NCI-H2081 treated with DMSO at 0.1 percent for 48 hours (cell line): ENCODE measurements around the gene MICAL1.
"Not testable (repeated sequence)": the region's sequence is repeated elsewhere in the genome, so short reads cannot be mapped to it uniquely, and the experiment has no call there.

Experiments used
- DNase-seq: peaks from one replicate; lab custom pipeline; 2025; lab: John Stamatoyannopoulos, UW

MICAL1 gene

DNA sequence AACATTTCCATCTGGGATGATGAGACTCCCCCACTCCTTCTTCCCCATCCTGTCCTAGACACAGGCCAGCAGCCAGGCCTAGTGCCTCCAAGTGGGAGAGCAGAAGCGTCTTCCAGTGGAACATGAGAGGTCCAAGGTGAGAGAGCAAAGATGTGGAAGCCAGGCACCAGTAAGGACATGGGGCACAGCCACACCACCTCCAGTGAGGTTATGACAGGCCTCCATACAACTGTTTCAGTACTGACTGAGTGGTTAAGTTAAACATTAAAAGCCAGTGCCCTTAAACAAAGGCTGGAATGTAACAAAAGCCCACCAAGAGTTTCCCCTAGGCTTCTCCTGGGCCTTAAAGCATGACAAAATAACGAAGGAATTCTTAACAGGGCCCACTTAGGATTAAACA lies 22.2 kb upstream of the MICAL1 start:
- DNase-seq: no peak

DNA sequence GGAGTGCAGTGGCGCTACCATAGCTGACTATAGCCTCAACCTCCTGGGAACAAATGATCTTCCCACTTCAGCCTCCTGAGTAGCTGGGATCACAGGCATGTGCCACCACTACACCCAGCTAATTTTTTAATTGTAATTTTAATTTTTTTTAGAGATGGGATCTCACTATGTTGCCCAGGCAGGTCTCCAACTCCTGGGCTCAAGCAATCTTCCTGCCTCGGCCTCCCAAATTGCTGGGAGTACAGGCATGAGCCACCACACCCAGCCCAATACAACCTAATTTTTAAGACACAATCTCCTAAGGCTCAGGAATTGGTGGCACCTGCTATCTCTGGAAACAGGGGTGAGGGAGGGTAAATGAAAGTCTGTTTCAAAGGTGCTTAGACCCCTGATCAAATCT lies 21.6 kb upstream of the MICAL1 start:
- DNase-seq: no peak

DNA sequence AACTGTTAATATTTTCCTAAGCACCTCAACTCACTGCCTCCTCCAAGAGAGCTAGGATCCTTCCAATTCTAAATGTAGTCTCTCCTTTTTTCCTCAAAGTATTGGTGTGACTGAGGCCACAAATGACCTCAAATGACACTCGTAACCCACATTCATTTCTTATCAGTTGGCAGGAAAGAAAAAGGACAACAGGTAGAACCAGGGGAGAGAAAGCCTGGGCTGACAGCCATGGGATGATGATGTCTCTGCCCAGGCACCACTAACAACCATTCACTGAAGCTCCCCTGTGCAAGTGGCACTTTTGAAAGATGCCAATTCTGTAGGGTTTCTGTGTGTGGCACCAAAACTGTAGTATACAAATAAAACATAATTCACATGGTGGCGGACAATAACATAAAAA lies 20.1 kb upstream of the MICAL1 start:
- DNase-seq: no peak

DNA sequence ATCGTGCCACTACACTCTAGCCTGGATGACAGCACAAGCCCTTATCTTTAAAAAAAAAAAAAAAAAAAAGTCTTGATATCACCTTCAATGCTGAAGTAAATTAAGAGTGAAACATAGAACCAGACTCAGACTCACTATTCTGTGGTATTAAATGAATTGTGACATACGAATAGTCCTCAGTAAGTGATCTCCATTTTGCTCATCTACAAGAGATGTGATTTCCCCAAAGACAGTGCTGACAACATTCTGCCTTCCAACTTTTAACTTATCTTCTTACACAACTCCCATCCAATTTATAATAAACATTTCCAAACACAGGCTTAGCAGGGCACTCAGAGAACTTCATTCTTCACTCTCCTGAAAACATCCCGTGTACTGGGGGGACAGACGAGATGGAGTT lies 19.4 kb upstream of the MICAL1 start:
- no peak for DNase-seq

DNA sequence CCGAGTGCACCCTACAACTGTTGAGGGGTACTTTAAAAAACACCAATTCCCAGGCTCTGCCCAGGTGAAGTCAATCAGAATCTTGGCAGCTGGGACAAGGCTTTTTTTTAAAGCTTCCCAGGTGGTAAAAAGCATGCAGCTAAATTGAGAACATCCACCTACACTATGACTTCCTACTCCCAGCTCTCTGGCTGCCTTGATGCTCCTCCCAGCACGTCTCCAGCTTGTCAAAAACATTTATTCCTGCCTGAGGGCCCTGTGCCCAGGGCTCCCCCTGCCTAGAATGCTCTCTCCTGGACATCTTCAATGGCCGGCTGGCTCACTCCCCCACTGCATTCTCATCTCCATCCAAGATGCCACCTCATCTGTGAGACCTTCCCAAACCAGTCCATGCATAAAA lies 17.5 kb upstream of the MICAL1 start:
- DNase-seq: no peak

DNA sequence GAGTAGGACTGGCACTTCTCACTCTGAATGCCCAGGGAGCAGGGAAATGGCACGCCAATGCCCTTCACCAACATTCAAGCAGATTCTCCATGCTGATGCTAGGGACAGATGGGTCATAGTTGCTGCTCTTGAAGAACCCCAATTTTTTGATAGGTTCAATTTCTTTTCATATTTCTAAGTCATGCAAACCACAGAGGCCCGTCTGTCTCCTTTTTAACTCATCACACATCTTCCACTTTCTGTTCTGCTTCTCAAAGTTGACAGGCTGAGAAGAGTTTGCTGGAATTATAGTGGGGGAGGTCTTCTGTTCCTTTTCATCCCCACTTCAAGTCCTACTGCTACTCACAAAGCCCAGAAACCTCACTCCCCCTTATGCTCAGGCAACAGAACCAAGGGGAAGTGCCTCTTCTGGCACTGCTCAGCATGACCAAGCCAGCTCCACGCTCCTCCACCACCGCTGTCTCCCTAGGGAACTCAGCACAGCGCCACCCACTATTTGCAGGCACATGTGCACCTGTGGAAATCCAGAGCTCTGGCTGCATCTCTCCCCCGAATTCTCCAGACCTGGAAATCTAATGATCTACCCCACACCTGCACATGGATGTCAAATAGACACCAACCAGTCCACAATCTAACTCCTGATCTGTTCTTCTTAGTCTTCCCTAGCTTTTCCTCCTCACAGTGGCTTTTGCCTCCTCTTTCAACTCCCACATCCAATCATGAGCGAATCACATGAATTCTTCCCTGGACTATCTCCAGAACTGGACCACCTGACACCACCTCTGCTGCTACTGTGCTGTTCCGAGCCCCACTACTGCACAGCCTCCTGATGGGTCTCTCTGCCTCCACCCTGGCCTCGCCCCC lies 16.8 kb upstream of the MICAL1 start:
- no peak for DNase-seq

DNA sequence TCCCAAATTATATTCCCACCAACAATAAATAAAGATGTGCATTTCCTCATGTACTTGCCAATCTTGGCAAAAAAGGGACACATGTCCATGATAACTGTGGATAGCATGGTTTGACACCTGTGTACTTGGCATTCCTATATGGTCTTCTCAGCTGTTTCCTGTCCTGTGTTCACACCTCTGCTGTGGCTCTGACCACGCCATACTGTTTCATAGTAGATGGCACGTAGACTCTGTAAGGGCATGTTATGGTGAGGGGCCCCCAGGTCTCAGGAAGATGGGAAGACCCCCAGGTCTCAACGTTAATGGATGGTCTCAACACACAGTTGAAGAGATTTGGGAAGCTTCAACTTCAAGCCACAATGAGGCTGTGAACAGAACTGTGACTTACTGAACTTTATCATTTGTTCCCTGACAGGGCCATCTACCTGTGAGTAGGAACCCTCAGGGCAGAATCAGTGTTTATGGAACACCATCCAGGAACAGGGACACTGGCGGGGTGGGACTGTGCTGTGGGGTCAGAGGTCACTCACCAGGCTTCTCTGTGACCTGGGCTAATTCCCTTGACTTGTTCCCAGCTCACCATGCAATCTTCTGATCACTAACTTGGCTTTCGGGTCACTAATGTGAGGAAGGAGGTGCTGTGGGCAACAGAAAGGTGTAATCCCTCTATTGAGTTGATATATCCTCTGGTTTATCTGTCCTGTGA lies 15.7 kb upstream of the MICAL1 start:
- no peak for DNase-seq

DNA sequence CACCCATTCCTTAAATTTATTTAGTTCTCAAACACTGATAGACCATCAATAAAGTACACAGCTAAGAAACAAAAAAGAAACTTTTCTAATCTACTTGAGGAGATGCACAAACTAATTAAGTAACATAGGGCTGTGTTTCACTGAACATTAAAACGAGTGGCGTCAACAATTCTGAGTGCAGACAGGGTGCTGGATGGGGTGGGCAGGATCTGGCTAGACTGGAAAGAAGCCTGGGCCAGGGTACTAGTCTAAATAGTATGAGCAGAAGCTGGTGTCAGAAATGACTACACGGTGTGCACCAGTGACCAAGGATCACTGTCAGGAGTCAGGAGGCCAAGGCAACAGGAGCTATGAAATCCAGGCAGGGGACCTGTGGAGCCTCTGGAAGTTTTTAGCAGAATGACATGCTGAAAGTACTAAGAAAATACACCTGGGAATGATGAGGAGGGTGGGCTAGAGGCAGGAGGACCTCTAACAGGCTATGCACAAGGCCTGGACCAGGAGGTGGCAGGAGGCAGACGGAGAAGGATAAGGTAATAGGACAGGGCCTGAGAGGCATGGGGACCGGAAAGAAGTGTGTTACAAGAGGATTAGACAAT lies 14.1 kb upstream of the MICAL1 start:
- no peak for DNase-seq

DNA sequence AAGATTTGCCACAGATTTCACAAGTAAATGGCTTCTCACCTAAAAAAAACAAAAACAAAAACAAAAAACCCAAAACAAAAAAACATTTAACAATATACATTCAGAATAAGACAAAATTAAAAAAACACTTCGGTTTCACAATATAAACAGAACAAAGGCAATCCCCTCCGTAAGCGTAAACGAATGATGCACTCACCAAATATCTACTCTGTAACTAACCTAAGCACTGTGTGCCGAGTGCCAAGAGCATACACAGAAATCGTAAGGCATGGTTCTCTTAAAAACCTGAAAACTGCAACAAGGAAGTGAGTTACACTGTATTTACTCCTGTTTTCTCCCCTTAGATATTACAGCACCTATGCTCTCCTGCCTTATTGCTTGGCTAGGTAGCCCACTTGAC lies 12.1 kb upstream of the MICAL1 start:
- no peak for DNase-seq

DNA sequence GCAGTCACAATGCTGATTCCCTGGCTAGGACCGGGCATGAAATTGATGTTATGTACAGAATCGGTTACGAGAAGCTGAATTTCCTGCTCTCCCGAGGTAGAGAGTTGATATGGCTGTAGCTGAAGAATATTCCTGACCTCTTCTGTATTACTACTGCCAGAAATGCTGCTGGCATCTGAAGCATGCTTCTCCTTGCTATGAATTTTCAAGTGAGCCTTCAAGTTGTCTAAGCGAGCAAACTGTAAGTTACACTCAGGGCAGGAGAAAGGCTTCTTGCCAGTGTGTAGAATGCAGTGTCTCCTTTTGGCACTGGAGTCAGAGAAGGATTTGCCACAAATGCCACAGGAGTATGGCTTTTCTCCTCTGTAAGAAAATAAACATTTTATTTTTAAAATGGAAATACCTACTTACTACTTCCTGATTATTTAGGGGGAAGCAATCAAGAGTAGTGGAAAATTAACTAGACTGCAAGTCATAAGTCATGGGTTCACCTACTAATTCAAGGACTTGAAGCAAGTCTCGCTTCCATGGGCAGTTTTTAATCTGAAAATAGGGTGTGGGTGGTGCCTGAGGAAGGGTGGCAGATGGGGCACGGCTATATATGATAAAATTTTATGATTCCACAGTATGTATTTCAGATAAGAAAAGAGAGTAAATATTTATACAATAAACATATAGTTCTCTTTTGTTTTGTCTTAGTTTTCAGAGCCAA lies 10.8 kb upstream of the MICAL1 start:
- no peak for DNase-seq

DNA sequence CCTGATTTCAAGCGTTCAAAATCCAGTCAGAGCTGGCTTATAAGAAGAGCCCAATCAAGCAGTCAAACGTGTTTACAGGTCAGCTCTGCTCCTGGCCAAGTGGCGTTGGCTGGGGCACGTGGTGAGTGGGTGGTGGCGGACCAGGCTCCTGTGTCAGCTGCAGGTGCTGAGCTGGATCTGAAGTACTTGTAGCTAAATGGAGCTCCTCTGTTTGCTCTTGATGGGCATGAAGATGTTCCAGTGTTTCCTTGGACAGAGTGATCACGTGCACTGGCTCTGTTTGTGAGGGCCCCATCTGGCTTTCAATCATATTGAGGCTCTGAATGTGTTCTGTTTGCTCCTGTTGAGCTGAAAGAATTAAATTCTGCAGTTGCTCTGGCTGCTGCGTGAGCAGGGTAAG lies 10.2 kb upstream of the MICAL1 start:
- no peak for DNase-seq

DNA sequence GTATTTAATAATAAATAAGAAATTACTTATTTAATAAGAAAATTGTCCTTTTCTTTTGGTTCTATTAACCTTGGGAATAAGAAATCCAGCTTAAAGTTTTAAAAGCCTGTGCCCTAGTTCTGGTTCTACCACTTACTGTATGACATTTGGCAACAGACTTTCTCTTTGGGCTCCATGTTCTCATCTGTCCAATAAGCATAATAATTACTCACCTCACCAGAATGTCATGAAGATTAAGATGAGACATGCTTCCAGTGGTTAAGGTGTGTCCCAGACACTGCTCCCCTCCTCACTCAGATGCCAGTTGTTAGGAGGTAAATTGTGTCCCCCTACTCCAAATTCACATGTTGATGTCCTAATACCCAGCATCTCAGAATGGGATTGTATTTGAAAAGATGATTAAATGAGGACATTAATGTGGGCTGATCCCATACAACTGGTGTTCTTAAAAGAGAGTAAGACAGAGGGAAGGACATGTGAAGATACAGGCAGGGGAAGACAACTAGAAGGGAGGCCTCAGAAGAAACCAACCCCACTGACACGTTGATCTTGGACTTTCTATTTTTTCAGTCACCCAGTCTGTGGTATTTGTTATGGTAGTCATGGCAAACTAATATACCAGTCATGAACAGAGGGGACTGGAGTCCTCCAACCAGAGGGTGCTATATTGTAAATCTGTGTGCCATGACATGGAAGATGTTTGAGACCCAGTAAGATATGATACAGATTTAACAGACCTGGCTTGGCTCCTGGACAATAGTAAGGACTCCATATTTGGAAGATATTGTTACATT lies 6.4 kb upstream of the MICAL1 start:
- DNase-seq: no peak

DNA sequence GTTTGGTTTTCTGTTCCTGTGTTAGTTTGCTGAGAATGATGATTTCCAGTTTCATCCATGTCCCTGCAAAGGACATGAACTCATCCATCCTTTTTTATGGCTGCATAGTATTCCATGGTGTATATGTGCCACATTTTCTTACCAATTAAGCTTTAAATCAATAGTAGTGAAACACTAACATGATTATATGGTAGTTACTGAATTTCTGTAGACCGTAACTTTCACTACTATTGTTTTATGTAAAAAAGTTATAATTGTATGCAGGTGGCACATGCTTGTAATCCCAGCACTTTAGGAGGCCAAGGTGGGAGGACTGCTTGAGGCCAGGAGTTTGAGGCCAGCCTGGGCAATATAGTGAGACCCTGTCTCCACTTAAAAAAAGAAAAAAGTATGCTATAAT lies 5.6 kb upstream of the MICAL1 start:
- not testable (repeated sequence) for DNase-seq

DNA sequence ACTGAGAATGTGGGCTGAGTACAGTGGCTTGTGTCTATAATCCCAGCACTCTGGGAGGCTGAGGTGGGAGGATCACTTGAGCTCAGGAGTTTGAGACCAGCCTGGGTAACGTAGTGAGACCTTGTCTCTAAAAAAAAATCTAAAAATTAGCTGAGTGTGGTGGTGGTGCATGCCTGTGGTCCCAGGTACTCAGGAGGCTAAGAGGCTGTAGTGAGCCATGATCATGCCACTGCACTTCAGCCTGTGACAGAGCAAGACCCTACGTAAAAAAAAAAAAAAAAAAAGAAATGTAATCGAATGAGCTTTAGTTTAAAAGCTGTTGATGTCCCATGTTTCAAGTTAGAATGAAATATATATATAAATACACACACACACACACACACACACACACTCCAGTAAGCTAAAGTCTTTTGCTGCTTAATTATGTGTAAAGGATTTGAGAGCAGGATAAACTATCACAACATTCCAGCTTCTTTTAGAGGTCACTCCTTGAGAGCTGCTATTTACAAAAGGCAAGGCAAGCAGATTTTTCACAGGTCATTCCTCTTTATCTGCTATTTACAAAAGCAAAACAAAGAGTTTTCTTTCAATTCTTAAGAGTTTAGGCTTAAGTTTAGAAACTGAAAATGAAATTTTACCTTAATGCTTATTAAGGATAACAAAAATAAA lies 4.7 kb upstream of the MICAL1 start:
- DNase-seq: no peak

DNA sequence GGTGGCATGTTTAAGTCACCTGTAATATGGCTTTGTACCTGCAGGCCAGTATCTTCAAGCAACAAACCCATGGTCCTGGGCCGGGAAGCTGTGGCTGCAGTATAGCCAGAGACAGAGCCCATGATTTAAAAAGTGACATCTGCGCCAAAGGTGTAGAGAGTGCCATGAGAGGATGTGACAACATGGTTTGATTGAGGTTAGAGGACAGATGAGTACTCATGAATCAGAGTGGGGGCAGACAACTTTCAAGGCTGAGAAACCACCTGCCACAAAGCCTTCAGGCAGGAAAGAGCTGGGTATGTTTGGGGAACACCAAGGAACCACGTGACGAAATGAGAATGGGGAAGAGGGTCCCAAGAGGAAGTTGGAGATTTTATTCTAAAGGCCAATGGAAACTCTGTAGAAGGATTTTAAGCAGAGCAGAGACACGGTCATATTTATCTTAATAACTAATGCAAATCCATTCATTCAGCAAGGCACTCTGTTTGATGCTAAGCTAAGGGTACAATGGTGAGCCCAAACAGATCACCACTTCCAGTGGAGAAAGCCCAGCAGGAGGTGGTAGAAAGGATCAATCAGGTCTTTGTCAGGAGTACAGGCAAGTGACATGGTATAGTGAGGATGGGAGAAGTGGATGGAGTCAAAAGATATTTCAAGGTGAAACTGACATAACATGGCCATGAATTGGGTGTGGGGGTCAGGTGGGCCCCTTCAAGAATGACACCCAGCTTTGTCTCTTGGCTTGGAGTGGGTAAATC lies 3.4 kb upstream of the MICAL1 start:
- no peak for DNase-seq

DNA sequence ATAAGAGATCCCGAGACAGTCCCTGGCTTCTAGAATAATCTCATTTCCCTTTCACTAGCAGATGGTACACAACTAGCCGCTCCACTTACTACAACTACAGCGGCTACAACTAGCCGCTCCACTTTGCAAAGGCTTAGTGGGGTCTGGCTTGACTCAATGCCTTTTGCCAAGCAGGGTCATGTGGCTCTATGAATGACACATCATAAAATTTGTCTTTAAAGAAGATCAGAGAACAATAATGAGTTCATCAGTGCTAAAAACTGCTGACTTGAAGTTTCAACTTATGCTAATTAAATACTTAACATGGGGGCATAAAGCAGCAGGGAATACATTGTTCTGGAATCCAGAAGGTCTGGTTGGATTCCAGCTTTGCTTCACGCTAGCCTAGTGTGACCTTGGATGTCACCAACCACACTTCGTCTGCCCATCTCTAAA lies 2.0 kb upstream of the MICAL1 start:
- DNase-seq: no peak

DNA sequence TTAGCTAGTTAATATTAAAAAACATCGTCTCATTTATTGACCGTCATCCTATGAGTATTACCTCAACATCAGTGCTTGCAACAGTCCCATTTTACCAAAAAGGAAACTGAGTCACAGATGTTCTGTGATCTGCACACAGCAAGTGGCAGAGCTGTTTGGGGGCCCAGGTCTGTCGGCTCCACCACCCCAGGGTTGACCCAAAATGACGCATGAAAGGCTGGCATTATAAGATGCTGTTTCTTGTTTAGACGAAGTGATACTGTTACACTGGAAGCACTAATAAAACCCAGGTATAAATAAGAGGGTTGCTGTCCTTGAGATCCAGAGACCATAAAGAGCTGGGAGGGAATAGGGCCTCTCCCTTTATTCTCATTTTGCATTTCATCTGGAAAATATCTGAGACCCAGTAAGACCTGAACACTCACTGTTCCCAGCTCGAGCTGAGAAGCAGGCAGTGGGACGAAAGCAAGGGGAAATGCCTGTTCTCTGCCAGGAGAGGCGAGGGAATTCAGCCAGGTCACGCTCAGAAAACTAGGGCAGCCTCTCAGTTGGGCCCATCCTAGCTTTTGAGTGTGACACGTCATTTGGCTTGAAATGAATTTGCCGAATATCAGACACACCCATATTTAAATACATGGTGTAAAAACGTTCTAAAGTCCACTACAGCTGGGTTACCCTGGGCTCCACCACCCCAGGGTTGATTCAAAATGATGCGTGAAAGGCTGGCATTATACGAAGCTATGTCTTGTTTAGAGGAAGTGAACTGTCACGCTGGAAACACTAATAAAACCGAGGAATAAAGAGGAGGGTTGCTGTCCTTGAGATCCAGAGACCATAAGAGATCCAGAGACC lies 1.4 kb upstream of the MICAL1 start:
- no peak for DNase-seq

DNA sequence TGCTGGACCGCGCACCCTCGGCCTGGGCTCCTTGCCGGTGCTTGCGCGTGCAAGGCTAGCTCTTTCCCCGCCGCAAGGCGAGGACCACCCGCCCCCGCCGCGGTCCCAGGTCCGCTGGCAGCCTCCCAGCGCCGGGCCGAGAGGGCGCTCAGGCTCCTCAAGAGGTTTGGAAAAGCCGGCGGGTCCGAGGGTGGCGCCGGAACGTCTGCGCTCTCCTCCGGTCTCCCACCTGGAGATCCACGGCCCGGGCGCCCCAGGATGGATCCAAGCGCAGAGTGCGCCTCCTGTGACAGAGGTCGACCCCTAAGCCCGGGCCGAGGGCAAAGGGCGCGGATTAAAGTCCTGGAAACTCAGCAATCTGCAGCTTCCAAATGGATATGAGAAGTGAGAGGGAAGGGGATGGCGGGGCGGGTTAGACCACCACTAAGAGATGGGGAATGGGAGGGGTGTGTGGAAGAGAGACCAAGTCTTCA lies 575 bp upstream of the MICAL1 start:
- no peak for DNase-seq
